Amniotic stem cell (primary cell): Measurements from ENCODE around the gene RSU1.

Experiments used
- DNase-seq: peaks from one replicate; lab custom pipeline; 2025; lab: John Stamatoyannopoulos, UW

RSU1 gene

GRCh38 chr10:16741540-16741939 is 75.7 kb downstream of the RSU1 start:
- no peak for DNase-seq

GRCh38 chr10:16737420-16737819 is 79.8 kb downstream of the RSU1 start:
- no peak for DNase-seq

GRCh38 chr10:16735671-16736070 is 81.6 kb downstream of the RSU1 start:
- no peak for DNase-seq

GRCh38 chr10:16732376-16732775 is 84.8 kb downstream of the RSU1 start:
- DNase-seq = no peak

- no peak for DNase-seq
Observed at GRCh38 chr10:16728266-16728665, 89.0 kb downstream of the RSU1 start.

- no peak for DNase-seq
Observed at GRCh38 chr10:16727666-16728065, 89.6 kb downstream of the RSU1 start.

- no peak for DNase-seq
Observed at GRCh38 chr10:16724509-16724908, 92.7 kb downstream of the RSU1 start.

- no peak for DNase-seq
Observed at GRCh38 chr10:16720812-16721211, 96.4 kb downstream of the RSU1 start.

GRCh38 chr10:16717622-16718395 is 99.4 kb downstream of the RSU1 start:
- DNase-seq = no peak

- DNase-seq = no peak
Observed at GRCh38 chr10:16716051-16716450, 101.2 kb downstream of the RSU1 start.

GRCh38 chr10:16713290-16713689 is 103.9 kb downstream of the RSU1 start:
- no peak for DNase-seq

GRCh38 chr10:16712883-16713282 is 104.3 kb downstream of the RSU1 start:
- no peak for DNase-seq

- no peak for DNase-seq
Observed at GRCh38 chr10:16700331-16700730, 116.9 kb downstream of the RSU1 start.

GRCh38 chr10:16699435-16700057 is 117.7 kb downstream of the RSU1 start:
- no peak for DNase-seq

- DNase-seq = no peak
Observed at GRCh38 chr10:16698461-16698860, 118.8 kb downstream of the RSU1 start.

- DNase-seq = no peak
Observed at GRCh38 chr10:16690417-16690816, 126.8 kb downstream of the RSU1 start.

GRCh38 chr10:16689696-16690095 is 127.5 kb downstream of the RSU1 start:
- DNase-seq = no peak

- no peak for DNase-seq
Observed at GRCh38 chr10:16689227-16689626, 128.0 kb downstream of the RSU1 start.

- DNase-seq = no peak
Observed at GRCh38 chr10:16686054-16686902, 130.9 kb downstream of the RSU1 start.

- DNase-seq = no peak
Observed at GRCh38 chr10:16685551-16685950, 131.7 kb downstream of the RSU1 start.

- DNase-seq = no peak
Observed at GRCh38 chr10:16681521-16681920, 135.7 kb downstream of the RSU1 start.

GRCh38 chr10:16679511-16679910 is 137.7 kb downstream of the RSU1 start:
- DNase-seq = no peak

GRCh38 chr10:16675334-16675733 is 141.9 kb downstream of the RSU1 start:
- DNase-seq = no peak
